Endothelial cell of umbilical vein (primary cell): ENCODE measurements around the gene ZNF331. TPM values are rescaled to one million over a fixed set of nuclear protein-coding genes. Genes with fewer than 3 reads are reported as not detected.

Experiments used
- BruUV-seq: library from RNA; stranded (reverse); fragments of 400-500 nt; replicated peaks from 2 replicates; lab custom pipeline; 2021; lab: Mats Ljungman, UMichigan
- CTCF ChIA-PET: fragments of 300-600, 350-600 bp; sonication (Branson Sonifier 250); formaldehyde crosslinking; loops from one replicate; lab custom pipeline; 2021; ENCODE audit warnings: antibody characterized with exemption, inconsistent platforms; lab: Charles Lee
- POLR2A ChIA-PET: fragments of 300-600, 350-600 bp; sonication (Branson Sonifier 250); formaldehyde crosslinking; loops from one replicate; lab custom pipeline; 2021; ENCODE audit warnings: antibody characterized with exemption, inconsistent platforms; lab: Charles Lee
- DNase-seq: peaks from one replicate; pipeline ENCODE4 v3.0.0-alpha.2; 2011; ENCODE audit warnings: low read depth, low spot score
- FAIRE-seq: peaks from 2 replicates; lab custom pipeline; 2011; peaks lifted over from hg19 to GRCh38; lab: Jason Lieb, UNC
- H2AFZ ChIP-seq: 2 replicates; pipeline ENCODE4 v1.6.0; 2012; ENCODE audit warnings: low read depth, low read length, control low read depth, inconsistent platforms
- H3K27ac ChIP-seq: 2 replicates; pipeline ENCODE4 v1.5.1; 2011; ENCODE audit warnings: low read depth, mild to moderate bottlenecking, control low read depth, low read length, moderate library complexity; ENCODE audit not compliant: insufficient read depth
- H3K27me3 ChIP-seq, 2 experiments: 2 replicates each; pipeline versions ENCODE4 v1.6.0 to v1.6.1; 2011; ENCODE audit warnings: low read length in 2 of 2, mixed read lengths in 1 of 2; ENCODE audit not compliant: control insufficient read depth in 2 of 2, insufficient read depth in 2 of 2
- H3K36me3 ChIP-seq, 2 experiments: 2 replicates in 1 of 2; 3 replicates in 1 of 2; pipeline ENCODE4 v1.5.1; 2011; ENCODE audit warnings: low read length in 2 of 2, mild to moderate bottlenecking in 1 of 2, moderate library complexity in 1 of 2; ENCODE audit not compliant: control insufficient read depth in 2 of 2, insufficient read depth in 2 of 2; ENCODE audit errors: extremely low read depth in 1 of 2
- H3K4me1 ChIP-seq: 3 replicates; pipeline ENCODE4 v1.5.1; 2011; ENCODE audit warnings: mild to moderate bottlenecking, low read length; ENCODE audit not compliant: control insufficient read depth, insufficient read depth; ENCODE audit errors: extremely low read depth
- H3K4me2 ChIP-seq: 2 replicates; pipeline ENCODE4 v1.6.1; 2011; ENCODE audit warnings: low read length, control low read depth, mixed read lengths; ENCODE audit not compliant: insufficient read depth
- H3K4me3 ChIP-seq, 3 experiments: fragments of 200-600 bp in 1 of 3; sonication (generic), shearing (Covaris generic) in 1 of 3; replicated peaks in 1 of 3; 2 replicates each; pipeline ENCODE4 v1.5.1; 2011 to 2016; ENCODE audit warnings: control low read depth in 3 of 3, low read length in 3 of 3, mild to moderate bottlenecking in 2 of 3, inconsistent platforms in 1 of 3, low read depth in 1 of 3, moderate library complexity in 1 of 3; ENCODE audit not compliant: insufficient read depth in 1 of 3
- H3K79me2 ChIP-seq: 2 replicates; pipeline ENCODE4 v1.6.0; 2012; ENCODE audit warnings: low read length, inconsistent platforms; ENCODE audit not compliant: control insufficient read depth, insufficient read depth
- H3K9ac ChIP-seq: replicated peaks from 2 replicates; pipeline ENCODE3; 2011; ENCODE audit warnings: low read length, control low read depth; ENCODE audit not compliant: insufficient read depth; ENCODE audit errors: extremely low read depth
- H3K9me1 ChIP-seq: replicated peaks from 3 replicates; pipeline ENCODE4 v1.6.0; 2011; ENCODE audit warnings: mild to moderate bottlenecking, low read length; ENCODE audit not compliant: control insufficient read depth, insufficient read depth; ENCODE audit errors: extremely low read depth
- H3K9me3 ChIP-seq: replicated peaks from 2 replicates; pipeline ENCODE4 v1.5.1; 2012; ENCODE audit warnings: low read length, inconsistent platforms; ENCODE audit not compliant: control insufficient read depth, insufficient read depth
- H4K20me1 ChIP-seq: replicated peaks from 2 replicates; pipeline ENCODE3; 2011; ENCODE audit warnings: mild to moderate bottlenecking, low read length; ENCODE audit not compliant: control insufficient read depth, insufficient read depth; ENCODE audit errors: extremely low read depth
- EZH2 ChIP-seq: IDR thresholded peaks from 2 replicates; pipeline ENCODE4 v1.6.1; 2012; ENCODE audit warnings: borderline replicate concordance, low read depth, mild to moderate bottlenecking, moderate library complexity, low read length, inconsistent platforms; ENCODE audit not compliant: severe bottlenecking
- FOS ChIP-seq: IDR thresholded peaks from 2 replicates; pipeline ENCODE4 v1.6.1; 2011; ENCODE audit warnings: mild to moderate bottlenecking, low read length, moderate library complexity, borderline replicate concordance; ENCODE audit not compliant: insufficient read depth
- GATA2 ChIP-seq: IDR thresholded peaks from 2 replicates; pipeline ENCODE4 v1.7.0; 2011; ENCODE audit warnings: low read depth, mild to moderate bottlenecking, moderate library complexity, mixed read lengths, low read length; ENCODE audit not compliant: insufficient read length, insufficient read depth
- JUN ChIP-seq: IDR thresholded peaks from 2 replicates; pipeline ENCODE4 v1.6.1; 2011; ENCODE audit warnings: borderline replicate concordance, low read depth; ENCODE audit not compliant: insufficient read length, insufficient read depth
- MAX ChIP-seq: IDR thresholded peaks from 2 replicates; pipeline ENCODE4 v1.6.1; 2011; ENCODE audit not compliant: insufficient read depth, insufficient read length
- MYC ChIP-seq: IDR thresholded peaks from one replicate; pipeline ENCODE4 v1.6.1; 2011; ENCODE audit warnings: mild to moderate bottlenecking, low read depth, low read length
- POLR2A ChIP-seq: IDR thresholded peaks from 2 replicates; pipeline ENCODE4 v1.6.1; 2012; ENCODE audit warnings: low read depth, mild to moderate bottlenecking, control low read depth, low read length
- POLR2AphosphoS5 ChIP-seq: IDR thresholded peaks from 2 replicates; pipeline ENCODE4 v1.6.1; 2012; ENCODE audit warnings: low read depth, mild to moderate bottlenecking, control low read depth, low read length, moderate library complexity; ENCODE audit not compliant: insufficient read depth
- dilution Hi-C: fragments of 300-500 bp; cut with MboI; formaldehyde crosslinking; loops from one replicate; pipeline ENCODE4 v1.15.0; 2019; ENCODE audit warnings: low sequenced_read_pairs; ENCODE audit not compliant: extremely low pct_ligation_motif_present
- intact Hi-C: fragments of 100-400 bp; cut with micrococcal nuclease; formaldehyde crosslinking; loops from one replicate; pipeline ENCODE4 v1.10.0; 2022
- polyA plus RNA-seq, 4 experiments: library from polyadenylated mRNA; depleted of rRNA in 3 of 4; stranded (reverse) in 3 of 4; unstranded in 1 of 4; fragments of >200 nt; gene quantifications; 2 replicates each; pipeline versions ENCODE4 v1.2.1 to v1.2.3, GENCODE V29; 2011 to 2012; ENCODE audit warnings: missing spikeins in 1 of 4
- total RNA-seq: library from RNA; stranded (reverse); gene quantifications from 2 replicates; pipeline ENCODE4 v1.2.3, GENCODE V29; 2021
- TF ChIP-seq, protein P1 (sequence below), 2 donors: IDR thresholded peaks; 1 replicate in 1 of 2; 2 replicates in 1 of 2; pipeline ENCODE4 v1.5.1; 2011; ENCODE audit warnings: low read length in 2 of 2, mild to moderate bottlenecking in 2 of 2, moderate library complexity in 2 of 2, control low read depth in 1 of 2, inconsistent platforms in 1 of 2, low read depth in 1 of 2; ENCODE audit not compliant: insufficient read depth in 1 of 2; ENCODE audit errors: extremely low read depth in 1 of 2

ZNF331 gene
- total and polyA plus RNA-seq, 2 donors (not counting 3 experiments of a cell fraction or from before 2014, with no cell fraction given): 6.2 to 11.2 TPM

GRCh38 chr19:53506728-53507127 lies 31.2 kb upstream of the ZNF331 start:
- no peak overlapping the region for H3K27ac ChIP-seq
- no peak overlapping the region for H3K9ac ChIP-seq
- dilution Hi-C loops: no loop called here

More at GRCh38 chr19:53506728-53507127, 31.2 kb upstream of the ZNF331 start:
- Histone ChIP-seq H2AFZ (no peak overlapping the region), H3K79me2 (no peaks in the 10 kb centered on the region), H3K9me3 (no peaks in the 10 kb centered on the region), H3K4me1 (no peaks in the 10 kb centered on the region), H3K4me2 (no peak overlapping the region), H3K9me1 (no peaks in the 10 kb centered on the region), H4K20me1 (no peaks in the 10 kb centered on the region), H3K27me3 (no peaks in the 10 kb centered on the region), H3K36me3 (no peaks in the 10 kb centered on the region), H3K4me3 (no peak overlapping the region)
- no TSS peak for BruUV-seq
- no peak for DNase-seq
- ChIA-PET POLR2A (no interaction called here), CTCF (interaction anchor here (1.2 kb wide), 1 partner anchor 14 kb away, joined by 4 read pairs; no protein-coding TSS in a partner anchor)
- intact Hi-C loops: no loop called here
- no peak for TF ChIP-seq MAX
- TF ChIP-seq, protein P1, sequence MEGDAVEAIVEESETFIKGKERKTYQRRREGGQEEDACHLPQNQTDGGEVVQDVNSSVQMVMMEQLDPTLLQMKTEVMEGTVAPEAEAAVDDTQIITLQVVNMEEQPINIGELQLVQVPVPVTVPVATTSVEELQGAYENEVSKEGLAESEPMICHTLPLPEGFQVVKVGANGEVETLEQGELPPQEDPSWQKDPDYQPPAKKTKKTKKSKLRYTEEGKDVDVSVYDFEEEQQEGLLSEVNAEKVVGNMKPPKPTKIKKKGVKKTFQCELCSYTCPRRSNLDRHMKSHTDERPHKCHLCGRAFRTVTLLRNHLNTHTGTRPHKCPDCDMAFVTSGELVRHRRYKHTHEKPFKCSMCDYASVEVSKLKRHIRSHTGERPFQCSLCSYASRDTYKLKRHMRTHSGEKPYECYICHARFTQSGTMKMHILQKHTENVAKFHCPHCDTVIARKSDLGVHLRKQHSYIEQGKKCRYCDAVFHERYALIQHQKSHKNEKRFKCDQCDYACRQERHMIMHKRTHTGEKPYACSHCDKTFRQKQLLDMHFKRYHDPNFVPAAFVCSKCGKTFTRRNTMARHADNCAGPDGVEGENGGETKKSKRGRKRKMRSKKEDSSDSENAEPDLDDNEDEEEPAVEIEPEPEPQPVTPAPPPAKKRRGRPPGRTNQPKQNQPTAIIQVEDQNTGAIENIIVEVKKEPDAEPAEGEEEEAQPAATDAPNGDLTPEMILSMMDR (IDR thresholded peaks at IDR 0.05; ENCODE audit: extremely low read depth in 1 of 2, insufficient read depth in 1 of 2, low read depth in 1 of 2, low read length in 2 of 2): no peak
- no peak for TF ChIP-seq MYC
- no peak for TF ChIP-seq POLR2A
- no peak for TF ChIP-seq FOS
- TF ChIP-seq JUN: no peak
- no peak for TF ChIP-seq EZH2
- no peak for TF ChIP-seq POLR2AphosphoS5
- no peak for TF ChIP-seq GATA2
- no peak for FAIRE-seq
